Measurements from ENCODE around the gene FANK1.
"Not testable (repeated sequence)": the region's sequence is repeated elsewhere in the genome, so short reads cannot be mapped to it uniquely, and the experiment has no call there.

The FANK1 gene

DNA sequence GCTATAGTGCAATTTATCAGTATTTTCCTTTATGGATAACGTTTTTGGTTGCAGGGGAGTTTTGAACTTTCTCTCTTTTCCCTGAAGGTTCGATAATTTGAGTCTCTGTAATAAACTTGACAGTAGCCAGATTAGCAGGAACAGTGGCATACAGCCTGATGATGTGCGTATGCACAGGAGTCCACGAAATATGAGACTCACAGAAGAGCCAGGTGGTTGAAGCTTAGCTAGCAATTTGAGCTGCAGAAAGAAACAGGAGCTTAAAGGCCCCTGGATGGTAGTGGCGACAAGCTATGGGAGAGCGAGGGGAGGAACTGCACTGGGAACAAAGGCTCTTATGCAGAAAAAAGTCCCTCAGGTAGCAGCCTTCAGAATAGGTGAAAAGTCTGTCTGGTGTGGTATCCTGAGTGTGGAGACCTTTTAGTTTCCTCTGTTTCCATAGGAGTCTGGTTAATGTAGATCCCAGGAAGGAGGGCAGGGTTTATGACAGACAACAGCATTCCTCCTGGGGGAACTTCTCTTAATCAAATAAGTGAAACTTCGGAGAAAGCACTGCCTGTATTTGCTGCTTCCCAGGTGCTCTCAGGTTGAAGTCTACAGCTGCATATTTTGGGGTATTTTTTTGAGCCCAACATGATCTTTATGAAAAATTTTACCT lies 32.7 kb downstream of the FANK1 start:
- no peak for DNase-seq

DNA sequence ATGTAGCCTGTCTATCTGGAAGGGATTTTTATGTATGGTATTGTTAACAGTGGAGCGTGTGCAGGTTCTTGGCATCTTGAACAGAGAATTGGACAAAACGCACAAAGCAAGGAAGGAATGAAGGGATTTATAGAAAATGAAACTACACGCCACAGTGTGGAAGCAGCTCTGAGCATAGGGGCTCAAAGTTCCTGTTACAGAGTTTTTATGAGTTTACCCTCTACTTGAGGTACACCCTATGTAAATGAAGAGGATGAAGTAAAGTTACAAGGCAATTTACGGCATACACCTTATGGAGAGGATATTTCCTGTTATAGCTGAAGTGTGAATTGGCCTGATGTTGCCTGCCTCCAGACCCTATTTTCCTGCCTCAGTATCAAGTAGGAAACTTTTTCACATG lies 33.3 kb downstream of the FANK1 start:
- no peak for DNase-seq

DNA sequence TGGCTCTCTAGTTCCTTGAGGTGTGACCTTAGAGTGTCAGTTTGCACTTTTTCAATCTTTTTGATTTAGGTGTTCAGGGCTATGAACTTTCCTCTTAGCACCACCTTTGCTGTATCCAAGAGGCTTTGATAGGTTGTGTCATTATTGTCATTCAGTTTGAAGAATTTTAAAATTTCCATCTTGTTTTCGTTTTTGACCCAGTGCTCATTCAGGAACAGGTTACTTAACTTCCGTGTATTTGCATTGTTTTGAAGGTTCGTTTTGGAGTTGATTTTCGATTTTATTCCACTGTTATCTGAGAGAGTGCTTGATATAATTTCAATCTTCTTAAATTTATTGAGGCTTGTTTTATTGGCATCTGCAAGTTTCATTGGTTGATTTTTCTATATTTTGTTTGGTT lies 37.3 kb downstream of the FANK1 start:
- DNase-seq = no peak

DNA sequence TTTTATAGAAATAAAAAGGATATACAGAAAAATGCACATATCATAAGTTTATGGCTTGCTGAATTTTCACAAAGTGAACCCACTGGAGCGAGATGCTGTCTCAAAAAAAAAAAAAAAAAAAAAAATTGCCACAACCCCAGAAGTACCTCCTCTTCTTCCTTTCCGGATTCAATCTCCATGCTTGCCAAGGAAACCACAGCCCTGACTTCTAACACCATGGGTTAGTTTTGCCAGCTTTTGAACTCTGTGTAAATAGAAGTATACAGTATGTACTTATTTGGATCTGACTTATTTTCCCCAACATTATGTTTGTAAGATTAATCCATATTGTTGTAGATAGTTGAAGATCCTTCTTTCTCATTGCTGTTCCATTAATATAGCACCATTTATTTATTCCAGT lies 40.0 kb downstream of the FANK1 start:
- DNase-seq = no peak

DNA sequence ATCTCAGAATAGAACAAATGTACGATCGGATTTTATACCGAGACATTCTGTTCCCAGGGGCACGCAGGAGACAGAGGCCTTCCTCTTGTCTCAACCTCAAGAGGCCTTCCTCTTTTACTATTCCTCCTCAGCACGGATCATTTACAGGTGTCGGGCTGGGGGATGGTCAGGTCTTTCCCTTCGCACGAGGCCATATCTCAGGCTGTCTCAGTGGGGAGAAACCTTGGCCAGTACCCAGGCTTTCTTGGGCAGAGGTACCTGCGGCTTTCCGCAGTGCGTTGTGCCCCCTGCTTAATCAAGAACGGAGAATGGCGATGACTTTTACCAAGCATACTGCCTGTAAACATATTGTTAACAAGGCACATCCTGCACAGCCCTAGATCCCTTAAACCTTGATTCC lies 44.2 kb downstream of the FANK1 start:
- DNase-seq = no peak

DNA sequence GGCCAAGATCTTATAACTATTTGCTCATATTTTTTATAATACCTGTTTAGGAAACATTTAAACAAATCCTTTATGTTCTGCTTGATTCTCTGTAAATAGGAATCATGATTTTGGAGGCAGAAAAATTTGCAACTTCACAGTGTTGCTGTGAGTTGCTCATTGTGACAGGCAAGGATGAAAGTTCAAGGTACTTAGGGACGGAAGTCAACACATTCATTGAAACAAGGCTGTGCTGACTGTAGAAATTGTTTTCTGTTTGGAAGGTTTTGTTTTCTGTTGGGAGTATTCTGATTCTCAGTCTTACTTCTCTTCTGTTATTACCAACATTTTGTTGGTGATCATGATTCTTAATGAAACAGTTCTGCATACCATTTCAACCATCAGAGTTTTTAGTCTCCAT lies 54.9 kb downstream of the FANK1 start:
- no peak for DNase-seq

DNA sequence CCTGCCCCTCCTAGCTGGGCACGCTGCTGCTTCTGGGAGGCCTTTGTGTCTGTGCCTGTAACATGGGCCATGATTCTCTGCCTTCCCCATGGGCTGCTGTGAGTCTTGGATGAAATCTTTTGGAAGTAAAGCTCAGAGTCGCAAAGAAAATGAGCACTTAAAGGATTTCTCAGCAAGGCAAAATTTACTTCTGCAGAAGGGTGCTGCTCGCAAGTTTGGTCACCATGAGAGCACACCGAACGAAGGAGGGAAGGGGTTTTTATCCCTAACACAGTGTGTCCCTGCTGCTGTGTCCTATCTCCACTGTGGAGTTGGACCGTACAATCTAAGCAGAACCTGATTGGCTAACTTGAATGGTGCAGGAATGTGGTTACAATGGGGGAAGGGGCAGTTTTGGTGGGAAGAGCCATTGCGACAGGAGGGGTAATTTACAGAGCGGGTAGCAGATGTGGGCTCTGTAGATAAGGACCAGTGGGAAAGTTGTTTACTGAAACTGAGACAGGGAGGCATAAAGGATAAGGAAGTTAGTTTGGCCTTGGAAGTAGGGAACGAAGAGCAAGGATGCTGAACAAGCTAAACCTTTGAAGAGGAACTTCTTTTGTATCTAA lies 57.5 kb downstream of the FANK1 start:
- DNase-seq = no peak

DNA sequence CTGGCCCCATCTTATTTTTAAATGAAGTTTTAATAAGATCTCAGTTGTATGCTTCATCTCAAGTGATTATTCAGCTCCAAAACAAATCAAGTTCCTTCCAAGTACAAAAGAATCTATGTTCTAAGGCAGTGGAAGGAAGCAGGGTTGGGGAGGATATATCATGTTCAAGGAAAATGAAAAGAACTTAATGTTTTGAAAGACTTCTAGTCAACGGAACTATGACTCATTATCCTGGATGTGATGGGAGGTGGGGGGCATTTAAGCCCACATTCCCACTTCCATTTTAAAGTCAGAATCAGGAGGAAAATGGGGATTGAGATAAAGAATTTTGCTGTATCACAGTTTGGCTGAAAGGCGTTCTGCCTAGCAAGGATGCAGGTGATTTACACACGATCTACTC lies 59.4 kb downstream of the FANK1 start:
- no peak for DNase-seq

DNA sequence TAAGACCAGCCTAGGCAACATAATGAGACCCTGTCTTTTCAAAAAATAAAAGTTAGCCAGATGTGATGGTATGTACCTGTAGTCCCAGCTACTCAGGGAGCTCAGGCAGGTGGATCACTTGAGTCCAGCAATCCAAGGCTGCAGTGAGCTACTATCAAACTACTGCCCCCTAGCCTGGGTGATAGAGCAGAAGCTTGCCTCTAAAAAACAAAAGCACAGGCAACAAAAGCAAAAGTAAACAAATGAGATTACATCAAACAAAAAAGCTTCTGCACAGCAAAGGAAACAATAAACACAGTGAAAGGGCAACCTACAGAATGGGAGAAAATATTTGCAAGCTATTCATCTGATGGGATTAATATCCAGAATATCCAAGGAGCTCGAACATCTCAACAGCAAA lies 65.4 kb downstream of the FANK1 start:
- no peak for DNase-seq

DNA sequence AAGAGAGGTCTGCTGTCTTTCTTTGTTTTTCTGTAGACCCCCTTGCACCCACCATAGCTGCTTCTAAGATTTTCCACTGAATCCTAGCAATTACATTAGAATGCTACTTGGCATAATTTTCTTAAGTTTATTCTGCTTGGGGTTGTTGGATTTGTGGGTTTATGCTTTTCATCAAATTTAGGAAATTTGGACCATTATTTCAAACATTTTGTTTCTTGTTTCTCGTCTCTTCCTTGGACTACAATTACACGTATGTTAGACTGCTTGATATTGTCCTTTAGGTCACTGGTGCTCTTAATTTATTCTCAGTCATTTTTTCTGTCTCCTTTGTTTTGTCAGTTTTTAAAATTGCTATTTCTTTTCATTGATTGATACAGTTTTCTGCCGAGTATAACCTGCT lies 65.8 kb downstream of the FANK1 start:
- no peak for DNase-seq

DNA sequence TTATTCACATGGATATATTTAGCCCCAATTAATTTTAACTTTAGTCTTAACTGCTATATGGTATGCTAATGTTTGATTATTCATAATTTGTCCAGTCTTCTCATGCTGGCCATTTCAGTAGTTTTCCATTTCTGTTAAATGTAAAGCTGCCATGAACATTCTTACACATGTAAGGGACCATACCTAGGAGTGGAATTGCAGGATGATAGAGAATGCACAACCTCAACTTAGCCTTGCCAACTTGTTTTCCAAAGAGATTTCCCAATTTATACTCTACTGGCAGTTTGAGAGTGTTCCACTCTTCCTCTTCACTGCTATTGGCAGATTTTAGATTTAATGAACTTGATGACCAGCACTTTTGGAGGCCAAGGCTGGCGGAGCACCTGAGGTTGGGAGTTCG lies 68.2 kb downstream of the FANK1 start:
- no peak for DNase-seq

DNA sequence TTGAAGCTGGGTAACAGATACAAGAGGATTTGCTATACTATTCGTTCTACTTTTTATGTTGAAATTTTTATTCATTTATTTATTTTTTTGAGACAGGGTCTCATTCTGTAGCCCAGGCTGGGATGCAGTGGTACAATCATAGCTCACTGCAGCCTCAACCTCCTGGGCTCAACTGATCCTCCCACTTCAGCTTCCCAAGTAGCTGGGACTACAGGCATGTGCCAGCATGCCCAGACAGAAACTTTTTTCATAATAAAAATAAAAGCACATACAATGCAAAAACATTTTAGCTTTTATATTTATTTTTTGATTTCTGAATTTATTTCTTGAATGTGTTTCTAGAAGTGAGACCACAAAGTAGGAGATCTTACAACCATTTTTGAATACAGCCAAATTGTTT lies 71.2 kb downstream of the FANK1 start:
- DNase-seq = no peak

DNA sequence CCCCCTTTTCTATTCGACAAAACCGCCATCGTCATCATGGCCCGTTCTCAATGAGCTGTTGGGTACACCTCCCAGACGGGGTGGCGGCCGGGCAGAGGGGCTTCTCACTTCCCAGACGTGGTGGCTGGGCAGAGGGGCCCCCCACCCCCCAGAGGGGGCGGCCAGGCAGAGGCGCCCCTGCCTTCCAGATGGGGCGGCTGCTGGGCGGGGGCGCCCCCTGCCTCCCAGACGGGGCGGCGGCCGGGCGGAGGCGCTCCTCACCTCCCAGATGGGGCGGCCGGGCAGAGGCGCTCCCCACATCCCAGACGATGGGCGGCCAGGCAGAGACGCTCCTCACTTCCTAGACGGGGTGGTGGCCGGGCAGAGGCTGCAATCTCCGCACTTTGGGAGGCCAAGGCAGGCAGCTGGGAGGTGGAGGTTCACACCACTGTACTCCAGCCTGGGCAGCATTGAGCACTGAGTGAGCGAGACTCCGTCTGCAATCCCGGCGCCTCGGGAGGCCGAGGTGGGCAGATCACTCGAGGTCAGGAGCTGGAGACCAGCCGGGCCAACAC lies 73.8 kb downstream of the FANK1 start:
- DNase-seq = not testable (repeated sequence)

DNA sequence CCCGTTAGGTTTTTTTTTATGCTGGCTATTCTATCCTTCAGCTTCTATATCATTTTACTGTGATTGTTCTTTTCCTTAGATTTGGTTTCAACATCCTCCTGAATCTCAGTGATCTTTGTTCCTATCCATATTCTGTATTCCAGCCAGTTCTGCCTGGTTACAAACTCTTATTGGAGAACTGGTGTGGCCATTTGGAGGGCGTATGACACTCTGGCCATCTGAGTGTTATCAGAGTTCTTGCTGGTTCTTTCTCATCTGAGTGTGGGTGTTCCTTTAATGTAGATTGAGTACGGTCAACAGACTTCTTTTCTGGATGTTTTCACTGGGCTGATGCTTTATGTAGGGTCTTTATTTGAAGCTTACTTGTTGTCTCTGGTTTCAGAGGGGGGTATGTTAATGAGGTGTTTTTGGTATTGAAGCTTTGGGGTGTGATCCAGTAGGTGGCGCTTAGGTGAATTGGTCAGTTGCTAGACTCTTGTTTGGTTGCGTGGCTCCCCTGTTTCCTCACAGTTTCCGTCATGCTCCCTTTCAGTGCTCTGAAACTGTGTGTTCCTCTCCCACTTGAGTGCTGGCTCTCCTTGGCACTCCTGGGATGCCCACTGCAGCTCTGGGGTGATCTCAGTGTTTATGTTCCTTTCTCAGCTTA lies 80.7 kb downstream of the FANK1 start:
- DNase-seq = no peak

DNA sequence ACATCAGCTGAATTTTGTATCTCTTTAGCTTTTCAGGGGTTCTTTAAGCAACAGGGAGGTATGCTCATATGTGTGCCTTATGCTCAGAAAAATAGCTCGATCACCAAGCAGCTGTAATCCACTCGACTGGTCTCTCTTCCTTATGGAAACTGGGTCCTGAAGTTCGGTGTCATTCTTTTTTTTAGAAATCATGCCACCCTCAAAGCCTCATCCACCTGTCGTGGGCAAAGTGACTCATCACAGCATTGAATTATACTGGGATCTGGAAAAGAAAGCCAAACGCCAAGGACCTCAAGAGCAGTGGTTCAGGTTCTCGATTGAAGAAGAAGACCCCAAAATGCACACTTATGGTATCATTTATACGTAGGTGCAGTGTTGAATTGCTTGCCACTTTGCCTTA lies 83.6 kb downstream of the FANK1 start:
- DNase-seq = no peak

DNA sequence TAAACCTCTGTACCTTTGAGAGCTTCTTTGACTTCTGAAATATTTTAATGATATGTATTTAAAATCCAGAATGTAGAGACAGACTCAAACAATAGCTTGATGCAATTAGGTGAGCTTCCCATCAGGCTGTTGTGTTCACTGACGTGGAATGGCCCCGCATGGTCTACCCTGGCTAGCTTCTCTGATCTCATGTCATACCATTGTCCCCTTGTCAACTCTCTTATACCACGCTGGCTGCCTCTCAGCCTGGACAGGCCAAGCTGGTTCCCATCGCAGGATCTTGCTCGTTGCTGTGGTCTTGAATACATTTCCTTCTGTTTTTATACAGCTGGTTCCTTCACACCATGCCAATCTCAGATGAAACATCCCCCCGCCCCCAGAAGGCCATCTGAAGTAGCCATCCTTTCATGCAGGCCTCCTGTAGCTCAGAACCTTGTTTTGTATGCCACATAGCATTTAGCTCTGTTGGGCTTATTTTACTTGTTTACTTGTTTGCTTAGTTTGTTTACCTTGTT lies 84.2 kb downstream of the FANK1 start:
- no peak for DNase-seq

DNA sequence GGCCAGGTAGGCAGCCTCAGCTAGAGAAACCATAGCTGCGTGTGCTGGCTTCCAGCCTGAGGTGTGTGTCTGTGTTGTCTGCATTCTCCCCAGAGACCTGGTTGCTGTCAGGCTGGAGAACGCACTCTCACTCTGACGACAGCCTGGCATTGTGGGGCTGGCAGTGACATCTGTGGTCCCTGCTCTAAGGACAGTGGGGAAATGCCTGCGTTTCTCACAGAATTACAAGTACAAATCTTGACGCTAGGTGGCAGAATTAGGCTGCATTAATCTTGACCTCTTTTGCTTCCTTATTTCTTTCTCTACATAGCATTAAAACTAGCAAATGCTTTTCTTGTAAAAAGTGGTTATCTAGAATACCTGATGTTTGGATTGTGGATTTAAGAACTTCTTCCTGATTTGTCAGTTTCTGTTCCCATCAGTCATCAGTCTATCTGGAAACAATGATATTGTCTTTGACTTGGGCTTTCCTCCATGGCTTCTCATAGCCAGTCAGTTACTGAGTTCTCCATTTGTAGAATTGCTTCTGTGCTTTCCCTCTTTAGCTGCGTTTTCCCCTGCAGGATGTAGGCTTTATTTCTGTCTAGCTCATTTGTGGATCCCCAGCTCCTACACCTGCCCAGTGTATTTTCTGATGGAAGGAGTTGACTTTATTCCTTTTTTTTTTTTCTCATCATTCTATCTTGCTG lies 86.0 kb downstream of the FANK1 start:
- peak in 27 of 51 donors; percentile 1 to 75 (median 21) for DNase-seq

DNA sequence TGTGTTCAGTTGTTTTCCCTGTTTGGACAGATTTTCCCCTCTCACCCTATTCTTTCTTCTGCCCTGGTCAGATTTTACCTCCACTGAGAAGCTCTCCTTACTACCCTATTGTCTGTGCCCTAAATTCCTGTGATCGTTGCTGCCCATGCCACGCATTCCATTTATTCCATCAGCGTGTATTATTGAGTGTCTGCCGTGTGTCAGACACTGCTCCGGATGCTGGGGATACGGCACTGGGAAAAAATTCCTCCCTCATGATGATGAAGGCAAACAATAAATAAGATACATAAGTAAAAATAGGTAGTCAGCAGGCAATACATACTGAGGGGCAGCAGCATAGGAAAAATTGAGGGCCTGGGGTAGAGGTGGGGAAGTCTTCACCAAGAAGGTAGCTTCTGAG lies 86.8 kb downstream of the FANK1 start:
- DNase-seq = no peak

DNA sequence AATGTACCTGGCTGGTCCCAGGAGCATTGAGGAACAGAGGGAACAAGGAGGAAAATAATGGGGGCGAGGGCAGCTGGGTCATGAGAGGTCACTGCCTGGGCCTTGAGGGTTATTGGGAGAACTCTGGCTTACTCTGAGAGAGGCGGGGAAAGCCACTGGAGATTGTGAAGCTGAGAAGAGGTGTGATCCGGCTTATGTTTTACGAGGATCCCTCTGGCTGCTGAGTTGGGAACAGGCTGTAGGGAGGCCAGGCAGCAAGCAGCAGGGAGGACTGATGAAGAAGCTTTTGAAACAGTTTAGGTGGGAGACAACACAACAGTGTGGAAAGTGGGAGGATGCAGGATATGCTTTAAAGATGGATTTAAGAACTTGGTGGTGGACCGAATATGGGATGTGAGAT lies 87.3 kb downstream of the FANK1 start:
- DNase-seq = no peak

DNA sequence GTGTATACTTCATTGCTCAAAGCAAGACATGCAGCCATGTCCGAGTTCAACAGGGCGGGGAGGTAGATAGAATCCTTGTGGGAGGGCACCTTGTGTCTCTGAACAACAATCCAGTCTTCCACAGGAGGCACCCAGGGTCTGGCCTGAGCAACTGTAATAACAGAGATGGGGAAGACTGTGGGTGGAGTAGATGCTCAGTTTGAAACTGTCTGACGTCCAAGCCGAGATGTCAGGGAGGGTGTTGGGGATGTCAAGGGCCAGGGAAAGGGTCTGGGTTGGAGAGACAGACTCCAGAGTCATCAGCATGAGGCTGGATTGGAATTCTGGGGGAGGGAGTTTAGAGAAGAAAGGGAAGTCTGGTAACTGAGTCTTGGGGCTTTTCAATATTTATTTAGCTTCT lies 88.0 kb downstream of the FANK1 start:
- DNase-seq = no peak

DNA sequence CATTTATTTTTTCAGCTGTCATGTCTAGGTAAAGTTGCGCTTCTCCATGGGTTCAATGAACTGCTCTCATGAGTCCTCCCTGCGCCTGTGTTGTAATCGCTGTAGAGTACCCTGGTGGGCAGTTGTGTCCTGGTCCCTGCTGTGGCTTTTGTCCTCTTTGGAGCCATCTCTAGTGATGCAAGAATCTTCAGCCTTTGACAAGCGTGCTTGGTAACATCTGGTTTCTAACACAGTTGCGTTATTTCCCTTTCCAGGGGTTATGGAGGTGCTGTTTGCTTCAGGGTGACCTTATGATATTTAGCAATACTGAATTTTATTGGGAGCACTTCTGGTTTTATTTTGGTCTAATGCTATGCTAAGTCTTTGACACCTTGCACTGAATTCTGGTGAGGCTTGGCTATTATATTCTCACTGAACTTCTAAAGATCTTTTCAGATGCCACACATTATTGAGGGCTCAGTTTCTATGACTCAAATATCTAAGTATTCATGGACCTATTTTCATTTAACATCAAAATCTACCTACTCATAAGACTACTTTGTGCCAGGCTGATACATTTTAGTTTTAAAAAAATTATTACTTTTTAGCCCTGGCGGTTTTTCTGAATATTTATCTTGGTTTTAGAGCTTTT lies 88.6 kb downstream of the FANK1 start:
- no peak for DNase-seq

All from hypothalamus (tissue), 51 donors.